ENCODE measurements around the gene SULT1C4.

GRCh38 chr2:108414945-108415344 lies 37.2 kb downstream of the SULT1C4 start:
- TF ChIP-seq POLR2AphosphoS5 (IDR thresholded peaks at IDR 0.05; ENCODE audit: low read depth) (no peak), CTCF (conservative IDR thresholded peaks at IDR 0.05; ENCODE audit: low read depth in 2 of 2) (no peak), EZH2phosphoT487 (IDR thresholded peaks at IDR 0.05; ENCODE audit: unreplicated experiment) (no peak), EZH2 (IDR thresholded peaks at IDR 0.05; ENCODE audit: low read depth, unreplicated experiment) (no peak)

Data from GM23338 (cell line).